ENCODE data around the gene BPIFA1.

The BPIFA1 gene

GRCh38 chr20:33279261-33279910, 43.6 kb downstream of the BPIFA1 start:
- DNase-seq: peak; percentile 27

GRCh38 chr20:33280000-33280680, 44.3 kb downstream of the BPIFA1 start:
- no peak for DNase-seq

GRCh38 chr20:33280775-33281174, 45.0 kb downstream of the BPIFA1 start:
- no peak for DNase-seq

GRCh38 chr20:33281550-33282146, 45.9 kb downstream of the BPIFA1 start:
- no peak for DNase-seq

GRCh38 chr20:33282196-33282934, 46.6 kb downstream of the BPIFA1 start:
- DNase-seq: no peak

- no peak for DNase-seq
These were observed 47.3 kb downstream of the BPIFA1 start, which contains the start of gene BPIFB1 for GRCh38 chr20:33282991-33283555. TSS of gene BPIFB1 (plus strand) at chr20:33283214. CDS start at chr20:33286074, 2,860 bp downstream.

- DNase-seq: peak; percentile 70
These were observed 48.5 kb downstream of the BPIFA1 start for GRCh38 chr20:33284284-33284683.

- no peak for DNase-seq
These were observed 49.1 kb downstream of the BPIFA1 start for GRCh38 chr20:33284937-33285336.

- DNase-seq: no peak
These were observed 50.2 kb downstream of the BPIFA1 start for GRCh38 chr20:33285861-33286495.

GRCh38 chr20:33287884-33288283, 52.1 kb downstream of the BPIFA1 start:
- DNase-seq: no peak

- DNase-seq: no peak
These were observed 55.1 kb downstream of the BPIFA1 start for GRCh38 chr20:33290852-33291251.

- DNase-seq: no peak
These were observed 55.6 kb downstream of the BPIFA1 start for GRCh38 chr20:33291416-33291815.

- no peak for DNase-seq
These were observed 56.1 kb downstream of the BPIFA1 start for GRCh38 chr20:33291830-33292355.
